HCT116 (cell line): ENCODE results near the gene SMIM36. TPM values are rescaled to one million over a fixed set of nuclear protein-coding genes. Genes with fewer than 3 reads are reported as not detected.

Source experiments
- ATAC-seq: fragments of 200-7000 bp; cut with Tn5 transposase; 2 replicates; pipeline ENCODE4 v1.9.1; 2020; ENCODE audit warnings: mild to moderate bottlenecking, moderate library complexity
- BruUV-seq: library from RNA; stranded (reverse); fragments of 400-500 nt; replicated peaks from 2 replicates; lab custom pipeline; 2021; lab: Mats Ljungman, UMichigan
- CTCF ChIA-PET: fragments of 300-600 bp; sonication (Branson Sonifier 250); formaldehyde crosslinking; loops from one replicate; lab custom pipeline; 2021; ENCODE audit warnings: antibody characterized with exemption; lab: Charles Lee
- POLR2A ChIA-PET: fragments of 300-600, 350-600 bp; sonication (Branson Sonifier 250); formaldehyde crosslinking; loops from one replicate; lab custom pipeline; 2021; ENCODE audit warnings: antibody characterized with exemption; lab: Charles Lee
- RAD21 ChIA-PET, 2 experiments: fragments of 300-600 bp; sonication (Branson Sonifier 250); formaldehyde crosslinking; loops; one replicate each; lab custom pipeline; 2023; ENCODE audit warnings: low total read pairs in 2 of 2; ENCODE audit not compliant: uncharacterized antibody in 2 of 2, unreplicated experiment in 2 of 2, low non-redundant PET in 1 of 2; lab: Charles Lee
- DNase-seq: peaks from one replicate; pipeline ENCODE4 v3.0.0-alpha.2; 2010; ENCODE audit warnings: low read depth, low spot score
- H2AFZ ChIP-seq: fragments of 200-600 bp; shearing (Covaris generic), sonication (generic); 2 replicates; pipeline ENCODE4 v1.6.1; 2017; ENCODE audit warnings: low read depth, mixed run types, mixed read lengths, antibody characterized with exemption, low read length; ENCODE audit not compliant: poor library complexity, severe bottlenecking
- H3K27ac ChIP-seq: 2 replicates; pipeline ENCODE4 v1.5.1; 2012; ENCODE audit warnings: low read depth, low read length
- H3K27me3 ChIP-seq: fragments of 200-600 bp; sonication (generic); 2 replicates; pipeline ENCODE4 v1.6.1; 2016; ENCODE audit warnings: mixed run types, low read length, mixed read lengths; ENCODE audit not compliant: insufficient read depth
- H3K36me3 ChIP-seq, 2 experiments: fragments of 200-500 bp in 1 of 2; fragments of 200-600 bp in 1 of 2; sonication (Bioruptor generic) in 1 of 2; sonication (generic) in 1 of 2; 2 replicates each; pipeline versions ENCODE4 v1.5.1 to v1.6.1; 2014 to 2016; ENCODE audit warnings: low read length in 2 of 2, inconsistent platforms in 1 of 2, mixed read lengths in 1 of 2, mixed run types in 1 of 2; ENCODE audit not compliant: insufficient read depth in 2 of 2, control insufficient read depth in 1 of 2
- H3K4me1 ChIP-seq, 2 experiments: fragments of 200-600 bp in 1 of 2; sonication (generic) in 1 of 2; 2 replicates each; pipeline versions ENCODE4 v1.5.1 to v1.6.1; 2012 to 2017; ENCODE audit warnings: low read length in 2 of 2, inconsistent platforms in 1 of 2, mild to moderate bottlenecking in 1 of 2, mixed read lengths in 1 of 2, mixed run types in 1 of 2, moderate library complexity in 1 of 2; ENCODE audit not compliant: insufficient read depth in 2 of 2, control insufficient read depth in 1 of 2
- H3K4me2 ChIP-seq: fragments of 200-600 bp; sonication (generic); 2 replicates; pipeline ENCODE4 v1.6.1; 2017; ENCODE audit warnings: mixed run types, low read length, mixed read lengths
- H3K4me3 ChIP-seq, 2 experiments: fragments of 200-600 bp in 1 of 2; sonication (generic) in 1 of 2; replicated peaks in 1 of 2; 2 replicates each; pipeline ENCODE4 v1.5.1; 2011 to 2016; ENCODE audit warnings: low read length in 2 of 2, control low read depth in 1 of 2, low read depth in 1 of 2, mild to moderate bottlenecking in 1 of 2, mixed read lengths in 1 of 2, mixed run types in 1 of 2
- H3K79me2 ChIP-seq: fragments of 200-600 bp; sonication (generic); 2 replicates; pipeline ENCODE4 v1.6.1; 2017; ENCODE audit warnings: mild to moderate bottlenecking, mixed run types, low read length, moderate library complexity, mixed read lengths; ENCODE audit not compliant: insufficient read depth
- H3K9ac ChIP-seq: fragments of 200-600 bp; sonication (generic); 2 replicates; pipeline ENCODE4 v1.6.1; 2016; ENCODE audit warnings: low read length, mixed read lengths
- H3K9me2 ChIP-seq: fragments of 200-600 bp; sonication (generic), shearing (Covaris generic); 2 replicates; pipeline ENCODE4 v1.6.1; 2017; ENCODE audit warnings: mixed run types, mild to moderate bottlenecking, moderate library complexity; ENCODE audit not compliant: insufficient read depth
- H3K9me3 ChIP-seq, 2 experiments: fragments of 200-500 bp in 1 of 2; fragments of 200-600 bp in 1 of 2; sonication (Bioruptor generic) in 1 of 2; sonication (generic) in 1 of 2; 2 replicates each; pipeline ENCODE4 v1.6.1; 2014 to 2017; ENCODE audit warnings: low read length in 2 of 2, mixed read lengths in 2 of 2, inconsistent platforms in 1 of 2, low read depth in 1 of 2, mild to moderate bottlenecking in 1 of 2, mixed run types in 1 of 2, moderate library complexity in 1 of 2; ENCODE audit not compliant: control insufficient read depth in 1 of 2, insufficient read depth in 1 of 2
- H4K20me1 ChIP-seq: fragments of 200-600 bp; sonication (generic), shearing (Covaris generic); 2 replicates; pipeline ENCODE4 v1.6.1; 2017; ENCODE audit warnings: mixed run types, mild to moderate bottlenecking, moderate library complexity; ENCODE audit not compliant: insufficient read depth
- REST ChIP-seq: IDR thresholded peaks from 2 replicates; pipeline ENCODE4 v1.6.1; 2012; ENCODE audit warnings: low read depth
- SP1 ChIP-seq: IDR thresholded peaks from 2 replicates; pipeline ENCODE4 v1.6.1; 2012; ENCODE audit warnings: low read depth
- SRF ChIP-seq: IDR thresholded peaks from 2 replicates; pipeline ENCODE4 v1.6.1; 2012; ENCODE audit warnings: low read depth
- intact Hi-C: fragments of 100-400 bp; cut with micrococcal nuclease; formaldehyde crosslinking; loops from 2 replicates; pipeline ENCODE4 v1.10.0; 2022
- total RNA-seq: library from RNA; stranded (reverse); gene quantifications from one replicate; pipeline ENCODE4 v1.2.1, GENCODE V29; 2021; ENCODE audit not compliant: unreplicated experiment

The SMIM36 gene
- total RNA-seq, 1 experiment from 2014 or later, result 0.37 TPM

- TF ChIP-seq REST (no peak), SRF (no peak)
Measured at GRCh38 chr17:55414983-55415382, 96.3 kb downstream of the SMIM36 start (continued).

- POLR2A ChIA-PET, result no interaction called here
- H3K4me3 ChIP-seq, result no peak overlapping the region
- H4K20me1 ChIP-seq, result no peaks in the 10 kb centered on the region
- no peak overlapping the region for H3K27ac ChIP-seq
- TF ChIP-seq SP1, result no peak
- TF ChIP-seq, all 23 proteins: peak for 0
- H3K4me2 ChIP-seq, result no peak overlapping the region
- H3K36me3 ChIP-seq, result peaks cover 23 to 24% of the 10 kb centered on the region in 2 experiments; a peak in 2 of 4 replicates
- no peak overlapping the region for H2AFZ ChIP-seq
- H3K79me2 ChIP-seq, result no peaks in the 10 kb centered on the region
- intact Hi-C loops, result no loop called here
- no peaks in the 10 kb centered on the region for H3K27me3 ChIP-seq
- ChIA-PET RAD21 (no interaction called here), CTCF (no interaction called here)
- H3K9me3 ChIP-seq, result no peaks in the 10 kb centered on the region
- no TSS peak for BruUV-seq
- DNase-seq, result no peak
- no peak for ATAC-seq
- no peaks in the 10 kb centered on the region for H3K4me1 ChIP-seq
- H3K9ac ChIP-seq, result no peak overlapping the region
- no peaks in the 10 kb centered on the region for H3K9me2 ChIP-seq
Measured at GRCh38 chr17:55413825-55414489, 97.3 kb downstream of the SMIM36 start.
